SHP77 (cell line): ENCODE data around the gene HPS6.

ENCODE experiments used
- DNase-seq, 2 experiments: peaks; one replicate each; lab custom pipeline; 2025; lab: John Stamatoyannopoulos, UW

Gene HPS6

DNA sequence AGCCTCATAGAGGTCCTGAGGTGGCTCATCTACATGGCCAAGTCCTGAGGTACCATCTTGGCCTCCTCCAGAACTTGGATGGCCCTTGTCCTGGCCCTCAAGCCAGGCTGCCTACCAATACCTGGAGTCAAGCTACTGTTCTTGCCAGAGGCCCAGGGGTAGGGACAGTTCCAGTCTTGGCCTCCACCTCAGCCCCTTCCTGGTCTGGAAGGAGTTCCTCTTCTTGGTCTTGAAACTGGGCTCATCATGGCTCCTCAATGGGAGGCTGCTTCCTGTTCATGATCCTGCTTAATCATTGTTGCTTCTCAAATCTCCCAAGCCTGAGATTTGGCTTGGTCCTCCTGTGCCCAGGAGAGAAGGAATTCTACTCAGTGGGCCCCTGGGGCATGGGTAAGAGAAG is 3.9 kb downstream of the HPS6 start:
- DNase-seq = no peak

DNA sequence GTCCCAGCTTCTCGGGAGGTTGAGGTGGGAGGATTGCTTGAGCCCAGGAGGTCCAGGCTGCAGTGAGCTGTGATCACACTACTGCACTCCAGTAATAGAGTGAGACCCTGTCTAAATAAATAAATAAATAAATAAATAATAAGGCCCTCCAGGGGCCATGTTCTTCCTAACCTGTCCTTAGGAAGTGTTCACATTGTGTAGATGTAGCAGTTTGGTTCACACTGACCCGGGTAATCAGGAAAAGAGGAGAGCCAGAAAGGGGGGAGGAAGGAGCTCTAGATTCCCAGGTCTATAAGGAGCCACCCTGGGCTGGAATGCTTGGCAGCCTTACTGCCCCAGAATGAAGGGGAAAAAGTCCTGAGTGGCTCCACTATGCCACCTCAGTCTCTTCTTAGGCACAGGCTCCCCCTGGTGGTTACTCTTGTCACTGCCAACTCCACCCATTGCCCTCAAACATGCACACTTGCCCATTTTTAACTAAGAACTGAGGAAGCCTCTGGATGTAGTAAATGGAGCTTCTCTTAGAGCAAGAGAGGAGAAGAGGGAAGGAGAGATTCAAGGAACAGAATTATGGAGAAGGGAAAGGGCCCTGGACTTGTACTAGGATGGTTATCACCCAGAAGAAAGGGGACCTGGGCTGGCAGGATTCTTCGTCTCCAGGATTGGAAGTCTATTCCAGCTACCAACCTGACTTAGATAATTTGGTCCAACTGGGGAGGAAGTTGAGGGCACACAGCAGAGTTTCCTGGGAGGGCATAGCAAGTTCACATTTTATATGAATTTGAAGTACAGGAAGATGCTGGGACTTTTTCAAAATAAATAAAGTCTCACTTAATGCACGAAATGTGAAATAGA is 7.8 kb downstream of the HPS6 start:
- peak; percentile 59 to 67 for DNase-seq

DNA sequence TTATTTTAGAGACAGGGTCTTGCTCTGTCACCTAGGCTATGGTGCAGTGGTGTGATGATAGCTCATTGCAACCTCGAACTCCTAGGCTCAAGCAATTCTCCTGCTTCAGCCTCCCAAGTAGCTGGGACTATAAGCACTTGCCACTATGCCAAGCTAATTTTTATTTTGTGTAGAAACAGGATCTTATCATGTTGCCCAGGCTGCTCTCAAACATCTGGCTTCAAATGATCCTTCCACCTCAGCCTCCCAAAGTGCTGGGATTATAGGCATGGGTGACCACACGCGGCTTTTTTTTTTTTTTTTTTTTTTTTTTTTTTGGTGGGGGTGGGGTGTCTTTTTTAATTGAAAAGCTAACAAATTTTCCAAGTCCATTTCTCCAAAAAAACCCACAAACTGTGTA is 18.4 kb downstream of the HPS6 start:
- no peak for DNase-seq

DNA sequence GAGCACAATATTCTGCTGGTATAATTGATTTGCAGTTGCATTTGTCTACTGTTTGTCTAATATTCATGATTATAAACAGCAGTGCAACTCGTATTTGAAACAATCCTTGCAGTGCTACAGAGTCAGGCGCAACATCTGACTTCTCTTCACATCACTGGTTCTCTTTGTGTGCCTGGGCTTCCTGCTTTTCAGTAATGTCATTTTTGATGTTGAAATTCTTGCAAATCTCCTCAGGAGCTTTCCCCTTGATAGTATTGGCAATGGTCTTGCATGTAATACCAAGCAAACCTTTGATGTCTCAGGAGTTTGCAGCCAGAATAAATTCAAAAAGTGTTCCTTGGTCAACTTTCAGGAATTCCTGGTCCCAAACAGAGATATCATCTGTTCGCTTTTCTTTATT is 20.2 kb downstream of the HPS6 start:
- DNase-seq = no peak

DNA sequence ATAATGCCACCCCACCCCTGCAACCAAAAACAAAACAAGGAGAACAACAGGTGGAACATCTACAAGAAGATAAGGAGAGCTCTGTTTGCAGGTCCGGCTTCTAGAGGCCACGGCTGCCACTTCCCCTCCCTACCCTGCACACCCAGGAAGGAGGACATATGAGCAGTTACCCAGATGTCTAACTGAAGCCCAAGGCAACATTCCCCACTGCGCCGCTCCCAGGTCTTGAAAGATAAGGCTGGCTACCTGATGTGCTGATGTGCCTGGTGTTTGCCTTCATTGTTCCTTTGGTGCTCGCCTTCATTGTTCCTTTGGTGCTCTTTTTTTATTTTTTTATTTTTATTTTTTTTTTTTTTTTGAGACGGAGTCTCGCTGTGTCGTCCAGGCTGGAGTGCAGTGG is 21.0 kb downstream of the HPS6 start:
- no peak for DNase-seq

DNA sequence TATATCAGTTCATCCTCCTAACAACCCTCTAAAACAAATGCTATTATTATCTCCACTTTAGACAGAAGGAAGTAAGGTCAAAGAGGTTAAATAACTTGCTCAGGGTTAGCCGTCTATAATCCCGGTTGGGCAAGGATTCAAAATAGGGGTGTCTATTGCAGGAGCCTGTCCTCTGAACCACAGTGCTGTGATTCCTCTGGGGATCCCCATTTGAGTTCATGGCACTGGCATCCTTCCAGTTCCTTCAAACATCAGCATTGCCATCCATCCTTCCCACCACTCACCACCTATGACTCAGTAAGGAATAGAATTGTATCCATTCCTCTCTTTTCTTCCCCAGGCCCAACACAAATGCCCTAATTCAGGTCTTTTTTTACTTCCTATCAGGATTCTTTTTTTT is 25.6 kb downstream of the HPS6 start:
- no peak for DNase-seq

DNA sequence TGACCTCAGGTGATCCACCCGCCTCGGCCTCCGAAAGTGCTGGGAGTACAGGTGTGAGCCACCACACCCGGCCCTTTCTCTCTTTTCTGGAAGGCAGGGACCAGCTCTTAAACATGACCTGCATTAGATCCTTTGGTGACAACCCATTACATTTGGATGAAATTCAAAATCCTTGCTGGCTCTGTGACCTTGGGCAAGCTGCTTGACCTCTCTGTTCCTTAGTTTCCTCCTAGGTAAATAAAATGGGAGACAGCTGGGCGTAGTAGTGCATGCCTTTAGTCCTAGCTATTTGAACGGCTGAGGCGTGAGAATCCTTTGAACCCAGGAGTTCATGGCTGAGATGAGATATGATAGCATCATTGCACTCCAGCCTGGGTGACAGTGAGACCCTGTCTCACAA is 31.3 kb downstream of the HPS6 start:
- no peak for DNase-seq

DNA sequence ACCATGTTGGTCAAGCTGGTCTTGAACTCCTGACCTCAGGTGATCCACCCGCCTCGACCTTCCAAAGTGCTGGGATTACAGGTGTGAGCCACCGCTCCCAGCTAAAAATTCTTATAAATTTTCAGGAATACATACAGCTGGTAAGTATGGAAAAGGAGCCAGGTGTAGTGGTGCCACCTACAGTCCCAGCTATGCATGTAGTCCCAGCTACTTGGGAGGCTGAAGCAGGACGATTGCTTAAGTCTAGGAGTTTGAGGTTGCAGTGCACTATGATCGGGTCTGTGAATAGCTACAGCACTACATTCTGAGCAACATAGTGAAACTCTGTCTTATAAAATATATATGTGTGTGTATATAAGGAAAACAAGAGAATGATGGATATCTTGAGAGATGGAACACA is 36.0 kb downstream of the HPS6 start:
- no peak for DNase-seq

DNA sequence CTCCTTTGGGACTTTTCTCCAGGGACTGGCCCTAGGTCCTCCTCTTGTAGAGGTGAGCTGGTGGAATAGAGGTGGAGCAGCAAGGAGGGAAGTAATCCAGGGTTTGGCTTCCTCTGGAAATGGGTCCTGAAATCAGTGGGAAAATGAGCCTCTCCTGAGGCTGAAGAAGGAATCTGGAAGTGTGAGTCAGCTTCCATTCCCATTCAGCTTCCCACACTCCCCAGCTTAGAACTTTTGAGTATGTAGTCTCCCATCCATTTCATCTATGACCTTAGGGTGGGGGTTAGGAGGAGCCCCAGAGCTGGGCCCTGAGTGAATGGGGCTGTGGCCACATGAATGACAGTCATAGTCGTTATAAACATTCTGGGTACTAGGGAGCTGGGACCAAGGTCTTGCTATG is 37.3 kb downstream of the HPS6 start:
- no peak for DNase-seq

DNA sequence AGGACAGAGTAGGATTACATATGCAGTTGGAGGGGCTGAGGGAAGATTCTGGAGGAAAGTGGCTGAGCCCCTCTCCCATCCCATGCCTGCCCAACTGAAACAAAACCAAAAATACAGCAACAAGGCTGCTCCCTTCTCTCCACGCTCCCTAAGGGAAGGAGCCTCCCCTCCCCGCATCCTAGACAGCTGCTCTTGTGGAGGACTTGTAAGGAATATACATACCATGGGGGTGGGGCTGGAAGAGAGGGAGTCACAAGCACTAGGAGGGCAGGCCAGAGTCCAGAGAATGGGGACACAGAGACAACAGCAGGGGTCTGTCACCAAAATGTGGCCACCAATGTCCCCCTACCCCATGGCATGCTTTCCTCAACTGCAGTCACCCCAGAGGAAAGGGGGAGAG is 41.8 kb downstream of the HPS6 start:
- DNase-seq = no peak

DNA sequence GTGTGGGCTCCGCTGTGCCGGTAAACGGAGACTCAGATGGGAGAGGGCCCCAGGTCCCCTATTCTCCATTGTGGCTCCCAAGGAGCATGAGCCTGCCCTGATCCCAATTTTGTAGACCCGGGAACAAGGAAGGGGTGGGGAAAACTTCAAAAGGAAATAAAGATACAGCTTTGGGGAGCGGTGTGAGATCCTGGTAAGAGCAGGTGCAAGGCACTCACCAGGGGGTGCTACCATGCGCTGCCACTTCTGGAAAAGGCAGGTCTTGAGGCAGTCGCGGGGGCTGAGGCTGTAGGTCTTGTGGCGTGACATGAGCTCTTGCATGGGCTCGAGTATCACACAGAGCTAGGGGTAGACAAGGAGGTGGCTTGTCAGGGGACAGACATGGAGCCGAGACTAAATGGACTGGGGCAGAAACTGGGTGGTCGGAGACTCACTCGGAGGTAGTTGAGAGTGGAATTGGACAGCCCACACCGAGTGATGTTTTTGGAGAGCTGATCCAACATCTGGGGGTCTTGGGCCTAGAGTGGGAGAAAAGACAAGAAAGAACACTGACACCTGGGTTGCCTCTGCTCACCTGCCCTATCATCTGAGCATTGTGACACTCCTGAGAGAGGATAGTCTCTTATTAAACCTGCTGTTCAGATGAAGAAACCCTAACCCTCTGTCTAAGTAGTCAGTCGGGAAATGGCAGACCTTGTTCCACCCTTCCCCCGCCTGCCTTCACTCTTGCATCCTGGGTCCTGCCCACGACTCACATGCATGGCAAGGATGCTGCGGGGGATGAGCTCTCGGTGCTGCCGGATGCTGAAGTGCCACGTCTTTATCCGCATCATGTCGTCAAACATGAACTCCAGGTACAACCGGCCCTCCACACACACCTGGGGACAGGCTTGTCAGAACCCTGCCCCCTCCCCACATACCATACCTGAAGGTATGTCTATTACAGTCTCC is 44.3 kb downstream of the HPS6 start:
- DNase-seq = no peak

DNA sequence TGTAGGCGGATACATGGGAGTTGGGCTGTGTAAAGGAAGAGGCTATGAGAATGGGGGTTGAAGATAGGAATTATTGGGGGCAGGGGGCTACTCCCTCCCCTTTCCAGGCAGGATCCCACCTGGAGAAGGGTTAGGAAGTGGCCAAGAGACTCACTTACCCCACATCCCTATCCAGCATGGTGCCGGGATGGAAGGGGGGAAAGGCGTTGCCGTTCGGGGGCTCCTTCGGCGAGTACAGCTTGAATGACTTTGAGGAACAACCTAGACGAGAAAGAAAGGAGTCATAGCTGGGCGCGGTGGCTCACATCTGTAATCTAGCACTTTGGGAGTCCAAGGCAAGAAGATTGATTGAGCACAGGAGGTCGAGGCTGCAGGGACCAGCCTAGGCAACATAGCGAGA is 46.1 kb downstream of the HPS6 start:
- no peak for DNase-seq

DNA sequence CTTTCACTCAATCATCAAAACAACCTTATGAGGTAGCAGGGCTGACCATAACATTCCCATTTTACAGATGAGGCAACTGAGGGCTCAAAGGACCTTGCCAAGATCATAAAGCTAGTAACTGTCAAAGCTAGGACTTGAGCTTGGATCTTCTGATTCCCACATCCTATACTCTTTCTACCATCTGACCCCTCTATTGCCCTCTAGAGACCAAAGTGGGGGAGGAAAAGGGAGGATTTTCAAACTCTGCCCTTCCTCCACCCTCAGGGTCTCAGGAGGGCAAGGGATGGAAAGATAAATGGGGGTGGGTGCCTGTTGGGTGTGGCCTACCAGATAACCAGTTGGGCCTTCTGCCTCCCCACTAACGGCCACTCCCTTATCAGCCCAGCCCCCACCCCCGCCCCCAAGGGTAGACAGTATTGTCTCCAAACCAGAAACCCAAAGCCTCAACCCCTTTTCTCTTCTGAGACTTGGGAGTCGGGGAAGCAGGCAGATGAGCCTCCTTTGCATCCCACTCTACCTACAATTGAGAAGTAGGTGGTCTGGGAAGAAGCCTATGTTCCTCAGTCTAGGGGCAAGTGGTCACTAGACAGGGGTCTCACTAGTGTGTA is 47.2 kb downstream of the HPS6 start:
- no peak for DNase-seq

DNA sequence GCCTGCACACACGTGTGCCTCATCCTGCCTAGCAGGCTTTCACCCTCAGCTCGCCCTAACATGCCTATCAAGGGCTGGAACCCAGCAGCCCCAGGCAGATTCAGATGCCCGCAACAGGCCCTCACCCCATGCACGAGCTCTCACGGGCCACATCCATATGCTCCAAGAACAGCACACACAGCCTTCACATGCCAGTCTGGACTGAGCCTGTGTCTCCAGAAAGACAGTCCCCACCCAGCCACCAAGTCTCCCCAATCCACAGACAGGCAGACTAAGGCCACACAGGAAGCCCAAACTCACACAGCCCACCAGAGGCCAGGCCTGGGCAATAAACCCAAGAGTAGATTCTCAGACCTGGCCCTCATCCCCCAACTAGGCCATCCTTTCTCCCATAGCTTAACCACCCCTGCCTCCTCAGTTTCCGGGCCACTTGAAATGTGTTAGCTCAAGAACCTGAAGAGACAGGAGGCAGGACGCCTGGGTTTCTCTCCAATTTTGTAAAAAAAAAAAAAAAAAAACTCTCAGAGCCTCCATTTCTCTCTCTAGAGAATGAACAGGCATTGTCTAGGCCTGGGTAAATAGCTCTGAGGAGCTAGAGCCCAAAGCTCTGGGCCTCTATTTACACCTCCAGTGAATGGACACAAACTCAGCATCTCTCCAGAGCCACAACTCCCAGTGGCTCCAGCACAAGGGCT is 48.3 kb downstream of the HPS6 start:
- DNase-seq = peak in 1 of 2 experiments; percentile 3

DNA sequence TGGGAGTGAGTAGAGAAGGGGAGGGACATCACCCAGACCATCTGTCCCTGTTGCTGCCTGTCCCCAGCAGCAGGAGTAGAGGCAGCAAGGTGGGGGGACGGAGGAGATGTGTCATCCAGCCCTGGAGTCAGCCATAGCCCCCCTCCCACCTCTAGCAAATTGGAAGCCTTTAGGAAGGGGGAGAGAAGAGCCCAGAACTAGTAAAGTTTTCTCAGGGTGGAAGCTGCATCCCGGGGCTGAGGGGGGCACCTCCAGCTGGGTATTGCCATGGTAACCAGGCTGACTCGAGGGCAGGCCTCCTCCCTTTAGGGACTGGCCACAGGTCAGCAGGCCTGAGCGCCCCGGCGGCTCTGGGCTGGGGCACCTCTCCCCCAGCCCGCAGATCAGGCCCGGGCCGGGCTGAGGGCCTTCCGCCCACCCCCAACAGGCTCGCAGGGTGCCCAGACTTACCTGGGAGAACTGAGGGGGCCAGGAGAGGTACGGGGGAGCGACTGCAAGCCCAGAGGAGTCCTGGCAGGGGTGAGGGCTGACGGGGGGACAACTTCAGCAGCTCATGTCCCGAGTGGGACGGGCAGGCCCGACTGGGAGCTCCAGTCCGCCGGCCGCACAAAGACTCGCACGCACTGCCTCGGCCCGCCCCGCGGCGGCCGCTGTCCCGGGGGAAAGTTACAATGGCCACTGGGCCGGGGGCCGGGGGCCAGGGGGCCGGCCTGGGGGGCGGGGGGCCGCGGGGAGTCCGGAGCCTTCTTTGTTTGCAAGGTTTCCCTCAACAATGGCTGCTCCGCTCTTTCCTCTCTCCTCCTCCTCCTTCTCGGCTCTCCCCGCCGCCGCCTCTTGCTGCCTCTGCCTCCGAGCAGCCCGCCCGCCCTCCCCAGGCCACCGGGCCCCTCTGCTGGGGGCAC is 49.1 kb downstream of the HPS6 start:
- DNase-seq = no peak

DNA sequence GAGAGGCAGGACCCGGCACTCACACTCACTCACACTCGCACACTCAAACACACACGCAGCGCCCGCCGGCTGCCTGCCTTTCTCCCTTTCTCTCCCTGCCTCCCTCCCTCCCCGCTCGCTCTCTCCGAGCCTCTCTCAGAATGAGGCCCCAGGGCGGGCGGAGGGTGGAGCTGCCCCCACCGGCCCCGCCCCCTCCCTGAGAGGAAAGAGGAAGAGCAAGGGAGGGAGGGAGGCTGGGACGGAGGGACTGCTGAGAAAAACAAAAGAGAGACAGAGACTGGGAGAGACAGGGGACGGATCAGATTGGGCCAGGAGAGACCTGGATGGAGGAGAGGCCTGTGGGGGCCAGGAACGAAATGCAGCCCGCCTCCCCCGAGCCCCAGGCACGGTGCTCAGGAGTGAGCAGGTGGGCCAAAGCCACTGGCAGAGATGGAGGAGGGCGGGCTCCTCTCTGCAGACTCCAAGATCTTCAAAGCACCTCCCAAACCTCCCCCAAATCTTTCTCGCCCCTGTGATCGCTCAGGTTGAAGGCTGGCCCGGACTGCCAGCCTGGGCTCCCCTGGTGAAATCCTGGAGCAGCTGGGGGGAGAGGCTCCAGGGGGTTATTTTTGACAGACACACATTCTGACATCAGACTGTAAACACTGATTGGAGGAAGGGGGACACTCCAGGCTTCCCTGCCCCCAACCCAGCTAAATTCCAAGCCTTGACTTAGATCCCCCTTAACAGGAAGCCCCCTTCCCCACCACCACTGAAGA is 49.9 kb downstream of the HPS6 start:
- peak; percentile 80 to 84 for DNase-seq

DNA sequence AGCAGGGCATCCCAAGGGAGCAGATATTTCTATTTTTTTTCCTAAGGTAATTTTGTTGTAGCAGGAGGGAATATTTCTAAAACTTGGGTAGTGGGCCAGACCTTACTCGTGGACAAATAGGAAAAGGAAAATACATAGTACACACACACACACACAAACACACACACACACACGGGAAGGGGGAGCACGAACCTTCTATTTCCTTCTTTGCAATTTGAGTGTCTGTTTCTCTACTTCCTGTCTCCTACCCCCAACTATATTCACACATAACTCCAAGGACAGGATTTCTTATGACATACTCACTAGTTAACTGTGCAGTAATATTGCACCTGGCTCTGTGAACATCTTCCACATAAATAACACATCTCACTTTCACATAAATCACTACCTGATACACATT is 50.6 kb downstream of the HPS6 start:
- DNase-seq = no peak

DNA sequence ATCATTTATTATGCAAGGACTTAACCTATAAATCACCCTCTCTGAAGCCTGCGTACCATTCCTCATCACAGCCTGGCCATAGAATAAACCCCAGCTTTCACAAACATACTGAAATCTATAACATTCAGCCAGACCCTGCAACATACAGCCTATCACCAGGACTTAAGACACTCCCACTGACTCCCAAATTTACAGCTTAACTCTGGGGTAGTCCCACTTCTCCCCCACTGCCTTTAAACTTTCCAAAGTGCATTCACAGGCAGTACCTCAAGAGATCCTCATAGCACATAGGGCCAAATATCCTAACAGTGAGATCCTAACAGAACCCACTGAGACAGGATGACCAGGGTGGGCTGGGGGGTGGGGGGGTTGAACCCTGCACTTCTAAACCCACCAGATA is 51.5 kb downstream of the HPS6 start:
- no peak for DNase-seq
